OCI-M2 (cell line): ENCODE measurements around the gene DCLRE1B.

ENCODE experiments used
- DNase-seq: peaks from one replicate; lab custom pipeline; 2025; ENCODE audit not compliant: unreplicated experiment; lab: John Stamatoyannopoulos, UW

DCLRE1B gene

GRCh38 chr1:113886417-113887401, 18.4 kb upstream of the DCLRE1B start:
- no peak for DNase-seq

DNA sequence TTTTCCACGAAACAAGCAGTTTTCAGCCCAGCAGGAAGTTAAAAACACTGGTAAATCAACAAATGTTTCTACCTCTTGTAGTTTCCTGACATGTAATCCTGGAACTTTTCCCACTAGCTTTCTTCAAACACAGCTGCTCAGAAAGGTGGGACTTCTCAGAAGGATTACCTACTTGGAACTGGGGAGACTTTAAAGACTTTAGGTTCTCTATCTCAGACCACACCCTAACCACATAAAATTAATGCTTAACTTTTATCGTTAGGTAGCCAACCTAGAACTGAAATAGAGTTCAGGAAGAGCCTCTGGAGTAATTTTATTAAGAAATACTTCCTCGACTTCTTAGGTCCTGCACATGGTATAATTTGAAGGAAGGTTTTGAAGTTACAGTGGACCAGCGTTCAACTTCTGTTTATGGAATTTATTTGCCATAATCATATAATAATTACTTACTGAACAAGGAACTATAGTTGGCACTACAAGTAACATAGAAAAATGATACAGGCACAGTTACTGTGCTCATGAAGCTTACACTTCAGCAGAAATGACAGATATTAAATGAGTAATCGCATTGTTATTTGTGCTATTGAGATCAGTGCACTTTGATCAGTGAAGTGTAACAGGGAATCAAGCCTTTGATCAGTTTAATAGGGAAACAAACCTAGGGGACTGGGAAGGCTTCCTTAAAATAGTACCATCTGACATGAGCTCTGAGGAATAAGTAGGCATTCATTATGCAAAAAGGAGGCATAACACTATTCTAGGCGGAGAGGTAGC, 17.5 kb upstream of the DCLRE1B start, which contains the start of gene BCL2L15:
Gene BCL2L15, minus strand, starts transcription at position 180 of the 774 bp plus-strand sequence. CDS start 206 bp downstream, outside the sequence.
- no peak for DNase-seq

GRCh38 chr1:113890816-113891215, 14.3 kb upstream of the DCLRE1B start:
- DNase-seq: no peak

- no peak for DNase-seq
Observed at GRCh38 chr1:113891631-113892220, 13.4 kb upstream of the DCLRE1B start.

DNA sequence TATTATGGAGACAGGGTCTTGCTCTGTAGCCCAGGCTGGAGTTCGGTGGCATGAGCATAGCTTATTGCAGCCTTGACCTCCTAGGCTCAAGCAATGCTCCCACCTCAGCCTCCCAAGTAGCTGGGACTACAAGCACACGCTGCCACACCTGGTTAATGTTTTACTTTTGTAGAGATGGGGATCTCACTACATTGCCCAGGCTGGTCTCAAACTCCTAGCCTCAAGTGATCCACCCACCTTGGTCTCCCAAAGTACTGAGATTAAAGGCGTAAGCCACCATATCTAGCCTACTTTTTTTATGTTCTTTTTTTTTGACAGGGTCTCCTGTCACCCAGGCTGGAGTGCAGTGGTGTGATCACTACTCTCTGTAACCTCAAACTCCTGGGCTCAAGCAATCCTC, 11.9 kb upstream of the DCLRE1B start:
- DNase-seq: no peak

DNA sequence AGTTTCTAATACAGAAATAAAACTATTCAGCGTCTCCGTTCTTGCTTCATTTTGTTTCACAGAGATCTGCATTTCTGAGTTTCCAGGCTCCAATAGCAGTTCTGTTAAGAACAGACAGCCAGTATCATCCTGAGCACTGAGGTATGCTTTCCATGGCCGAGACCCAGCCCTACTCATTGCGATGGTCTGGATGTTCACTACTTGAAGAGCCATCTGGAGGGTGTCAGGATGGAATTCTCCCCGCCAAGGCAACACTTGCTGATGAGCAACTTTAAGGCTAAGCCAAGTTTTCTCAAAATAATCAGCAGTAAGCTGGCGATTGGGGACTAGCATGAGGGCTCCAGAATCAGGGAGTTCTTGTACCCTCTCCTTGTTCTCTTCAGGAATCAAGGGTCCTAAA, 10.0 kb upstream of the DCLRE1B start:
- DNase-seq: no peak

DNA sequence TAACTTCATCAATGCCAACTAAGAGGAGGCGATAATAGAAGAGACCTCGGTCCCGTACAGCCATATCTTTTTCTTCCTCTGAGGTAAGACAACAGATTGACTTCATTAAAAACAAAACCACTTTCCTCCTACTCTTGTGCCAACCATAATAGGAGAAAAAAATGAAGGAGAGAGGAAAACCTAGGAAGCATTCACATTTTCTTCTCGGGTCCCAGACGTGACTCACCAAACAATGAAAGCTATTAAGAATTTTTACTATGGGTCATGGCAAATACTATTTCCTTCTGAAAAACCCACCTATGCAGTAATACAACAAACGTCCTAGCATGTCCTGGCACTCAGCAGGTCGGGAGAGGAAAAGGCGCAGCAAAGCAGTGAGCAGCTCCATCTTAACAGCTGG, 9.2 kb upstream of the DCLRE1B start:
- no peak for DNase-seq

DNA sequence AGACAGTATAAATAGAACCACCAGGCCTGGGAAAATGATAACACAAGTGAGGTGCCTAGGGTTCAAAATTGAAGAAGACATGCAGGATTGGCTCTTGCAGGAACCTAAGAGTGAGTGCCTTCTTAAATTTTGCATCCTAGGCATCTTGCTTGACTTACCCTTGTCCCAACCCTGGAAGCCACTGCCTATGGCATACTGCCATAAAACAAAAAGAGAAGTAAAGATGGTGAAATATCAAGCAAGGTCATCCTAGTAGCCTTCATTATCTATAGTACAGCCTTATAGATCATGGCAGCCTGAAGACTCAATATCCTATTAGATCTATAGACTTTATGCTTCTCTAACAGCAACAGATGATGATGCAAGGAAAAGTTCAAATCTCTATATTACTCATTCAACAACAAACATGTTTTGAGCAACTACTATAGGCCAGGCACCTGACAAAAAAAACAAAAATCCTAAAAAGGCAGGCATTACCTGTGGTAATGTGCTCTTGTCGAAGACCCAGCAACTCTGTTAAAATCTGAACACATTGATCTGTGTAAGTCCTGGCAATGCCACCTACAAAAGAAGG, 6.8 kb upstream of the DCLRE1B start:
- no peak for DNase-seq

- DNase-seq: no peak
Observed at GRCh38 chr1:113899111-113899510, 6.0 kb upstream of the DCLRE1B start.

GRCh38 chr1:113901191-113901590, 3.9 kb upstream of the DCLRE1B start:
- no peak for DNase-seq

- no peak for DNase-seq
Observed at GRCh38 chr1:113903501-113904292, 1.4 kb upstream of the DCLRE1B start.

DNA sequence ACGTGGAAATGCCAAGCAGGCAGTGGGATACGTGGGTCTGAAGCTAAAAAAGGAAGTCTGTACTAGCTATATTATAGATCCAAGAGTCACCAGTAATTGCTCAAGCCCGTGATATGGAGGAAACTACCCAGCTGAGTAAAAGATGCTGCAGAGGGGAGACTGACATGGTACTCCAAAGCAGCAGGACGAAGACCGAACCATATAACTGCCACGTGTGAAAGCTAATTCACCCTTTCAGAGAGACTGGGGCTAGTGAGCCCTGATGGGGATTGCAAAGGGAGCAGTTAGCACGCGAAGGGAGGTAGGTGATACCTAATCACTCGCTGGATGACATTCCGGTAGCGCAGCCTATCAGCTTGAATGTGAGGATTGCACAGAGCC, 843 bp upstream of the DCLRE1B start:
- DNase-seq: no peak

- no peak for DNase-seq
Observed at GRCh38 chr1:113905435-113905861, 322 bp downstream of the DCLRE1B start.

DNA sequence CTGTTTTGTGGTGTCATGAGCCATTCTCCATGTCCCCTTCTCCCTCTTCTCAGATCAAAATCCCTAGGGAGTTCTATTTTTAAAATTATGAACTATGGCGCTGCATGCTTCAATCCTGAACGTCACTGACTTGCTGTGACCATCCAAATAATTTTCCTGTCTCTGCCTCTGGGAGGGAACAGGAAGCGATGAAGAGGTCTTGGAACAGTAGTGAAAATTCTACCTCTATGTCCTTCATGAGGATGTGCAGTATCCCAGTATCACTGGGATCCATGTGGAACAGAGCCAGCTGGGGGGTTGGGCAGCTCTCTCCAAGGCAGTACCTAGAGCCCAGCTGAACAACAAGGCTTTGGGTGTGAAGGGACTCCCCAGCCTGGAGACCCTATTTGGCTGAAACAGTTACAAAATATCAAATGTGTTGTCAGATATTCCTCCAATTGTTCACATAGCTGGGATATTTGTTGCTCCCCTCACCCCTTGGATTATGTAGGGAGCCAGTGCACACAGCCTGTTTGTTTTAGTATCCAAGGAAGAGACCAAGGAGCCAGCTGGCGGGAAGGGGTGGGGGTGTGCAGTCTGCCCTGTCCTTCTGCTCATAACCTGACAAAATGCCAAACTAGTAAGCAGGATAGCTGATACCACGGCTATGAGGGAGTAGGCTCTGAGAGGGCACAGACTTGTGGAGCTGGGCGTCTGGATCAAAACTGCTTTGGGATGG, 7.6 kb downstream of the DCLRE1B start:
- no peak for DNase-seq

GRCh38 chr1:113913312-113913668, 8.2 kb downstream of the DCLRE1B start:
- DNase-seq: no peak

DNA sequence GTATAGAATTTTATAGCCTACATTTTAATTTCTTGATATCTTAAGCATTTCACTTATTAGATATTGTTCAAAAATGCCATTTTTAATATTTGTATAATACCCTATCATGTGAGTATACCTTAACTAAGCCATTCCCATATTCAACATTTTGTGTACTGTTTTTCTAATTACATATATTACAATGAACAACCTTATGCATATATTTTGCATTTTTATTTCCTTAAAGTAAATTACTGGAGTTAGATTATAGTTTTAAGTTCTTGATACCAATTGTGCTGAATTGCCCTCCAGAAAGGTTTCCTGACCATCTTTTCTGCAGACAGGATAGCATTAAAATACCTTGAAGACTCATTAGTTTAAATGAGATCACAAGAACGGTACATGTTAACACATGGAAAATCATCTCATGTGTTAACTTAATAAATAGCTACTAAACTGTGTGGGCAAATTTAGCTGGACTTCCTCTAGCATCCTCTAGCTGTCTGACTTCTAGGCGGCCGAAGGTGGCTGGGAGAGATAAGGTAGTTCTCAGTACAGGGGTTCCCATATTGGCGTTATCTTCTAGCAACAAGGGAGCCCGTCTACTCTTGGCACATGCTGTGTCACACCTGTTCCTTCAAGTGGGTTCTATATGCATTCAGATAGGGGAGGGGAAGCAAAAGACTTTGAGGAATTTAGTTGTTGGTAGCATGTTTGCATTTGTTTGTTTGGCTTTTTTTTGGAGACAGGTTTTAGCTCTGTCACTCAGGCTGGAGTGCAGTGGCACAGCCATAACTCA, 8.9 kb downstream of the DCLRE1B start:
- DNase-seq: no peak

GRCh38 chr1:113916974-113917373, 11.8 kb downstream of the DCLRE1B start:
- no peak for DNase-seq

DNA sequence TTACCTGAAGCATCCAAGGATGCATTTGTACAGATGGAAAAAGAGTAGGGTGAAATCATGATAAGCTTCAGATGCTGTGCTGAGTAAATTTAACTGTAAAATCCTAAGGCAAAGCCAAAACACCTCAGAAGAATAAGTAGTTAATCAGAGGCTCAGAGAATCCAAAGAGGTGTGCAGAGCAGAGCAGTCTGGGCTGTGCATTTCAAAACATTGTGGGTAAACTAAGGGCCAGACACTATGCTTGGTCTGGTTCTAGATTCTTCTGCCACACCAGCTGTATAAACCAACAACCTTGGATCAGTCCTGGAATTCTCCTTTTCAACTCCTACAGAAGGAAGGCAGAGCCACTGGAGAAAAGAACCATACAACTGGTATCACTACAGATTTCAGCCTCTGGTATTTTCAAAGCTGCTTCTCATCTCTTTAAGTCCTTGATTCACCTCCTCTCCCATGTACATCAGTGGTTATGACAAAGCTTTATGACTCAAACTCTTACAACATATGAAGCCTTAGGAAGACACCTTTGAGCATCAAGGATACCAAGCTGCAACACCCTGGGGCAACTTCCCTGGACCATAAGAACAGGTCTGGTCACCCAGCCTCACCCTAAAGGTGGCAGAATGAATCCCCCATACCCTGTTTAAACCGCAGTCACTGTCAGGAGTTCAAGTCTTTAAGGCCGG, 12.4 kb downstream of the DCLRE1B start:
- DNase-seq: no peak
